Mucosa of stomach (tissue), 1 donor: Measurements from ENCODE around the gene CES5A.
"Not testable (repeated sequence)": the region's sequence is repeated elsewhere in the genome, so short reads cannot be mapped to it uniquely, and the experiment has no call there.

Experiments
- H3K27me3 ChIP-seq: one replicate; pipeline ENCODE4 v1.7.0; 2013; ENCODE audit warnings: mild to moderate bottlenecking, low read length; ENCODE audit not compliant: control insufficient read depth, insufficient read depth
- H3K36me3 ChIP-seq: one replicate; pipeline ENCODE4 v1.7.0; 2013; ENCODE audit warnings: low read length; ENCODE audit not compliant: control insufficient read depth, insufficient read depth
- H3K4me1 ChIP-seq: one replicate; pipeline ENCODE4 v1.7.0; 2013; ENCODE audit warnings: mild to moderate bottlenecking, low read length; ENCODE audit not compliant: control insufficient read depth, insufficient read depth
- H3K4me3 ChIP-seq: one replicate; pipeline ENCODE4 v1.7.0; 2013; ENCODE audit warnings: low read length
- H3K9ac ChIP-seq: one replicate; pipeline ENCODE4 v1.7.0; 2013; ENCODE audit warnings: mild to moderate bottlenecking, low read length, moderate library complexity
- H3K9me3 ChIP-seq: one replicate; pipeline ENCODE4 v1.7.0; 2013; ENCODE audit warnings: mild to moderate bottlenecking, low read length, moderate library complexity; ENCODE audit not compliant: control insufficient read depth
- donor health status: Pancreatic carcinoma.

The CES5A gene

DNA sequence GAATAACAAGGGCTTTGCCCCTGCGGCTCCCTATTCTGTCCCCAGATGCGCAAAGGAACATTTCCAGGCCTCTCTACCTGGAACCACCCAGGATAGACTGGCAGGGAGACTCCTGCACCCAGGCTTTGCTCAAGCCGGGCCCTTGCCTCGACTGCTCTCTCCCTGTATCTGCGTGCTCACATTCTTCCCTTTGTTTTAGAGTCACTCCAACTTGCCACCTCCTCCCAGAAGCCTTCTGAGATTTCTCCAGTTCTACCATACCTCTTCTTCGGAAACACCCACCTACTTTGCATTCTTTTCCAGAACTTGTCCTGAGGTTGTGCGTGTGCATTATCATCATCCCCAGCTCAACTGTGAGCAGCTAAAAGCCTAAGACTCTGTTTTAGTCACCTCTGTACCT lies 3.0 kb downstream of the CES5A start:
- Histone ChIP-seq H3K27me3 (no peaks in the 10 kb centered on the region), H3K9ac (no peak overlapping the region), H3K9me3 (no peaks in the 10 kb centered on the region), H3K4me1 (no peaks in the 10 kb centered on the region), H3K36me3 (no peaks in the 10 kb centered on the region), H3K4me3 (no peak overlapping the region)

DNA sequence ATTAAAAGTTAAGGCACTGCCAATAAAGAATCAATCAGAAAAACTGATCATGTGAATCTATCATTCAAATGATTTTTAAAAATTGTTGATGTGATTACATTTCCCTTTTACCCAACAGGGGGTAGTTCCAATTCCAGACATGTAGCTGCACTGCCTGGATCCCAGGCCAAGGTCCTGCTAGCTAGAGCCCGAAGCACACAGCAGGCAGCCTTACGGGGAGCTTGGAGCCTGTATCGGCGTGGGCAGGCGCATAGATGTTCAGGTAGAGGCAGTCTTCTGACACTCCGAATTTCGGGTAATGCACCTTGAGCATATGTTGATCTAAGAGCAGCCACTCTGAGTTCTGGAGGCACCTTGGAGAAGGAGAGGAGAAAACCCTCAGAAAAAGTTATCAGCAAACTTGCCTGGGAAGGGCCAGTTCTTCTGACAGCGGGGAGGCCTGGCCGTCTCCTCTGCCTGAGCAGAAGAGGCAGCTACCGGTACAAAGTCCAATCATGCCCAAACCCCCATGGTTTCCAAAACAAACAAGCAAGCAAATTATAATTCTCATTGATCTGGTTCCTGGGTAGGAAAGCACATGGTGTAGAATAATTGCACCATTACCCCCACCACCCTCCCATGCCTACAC lies 3.6 kb downstream of the CES5A start:
- H3K4me1 ChIP-seq: no peaks in the 10 kb centered on the region
- H3K27me3 ChIP-seq: no peaks in the 10 kb centered on the region
- no peak overlapping the region for H3K4me3 ChIP-seq
- H3K9ac ChIP-seq: no peak overlapping the region
- no peaks in the 10 kb centered on the region for H3K9me3 ChIP-seq
- H3K36me3 ChIP-seq: no peaks in the 10 kb centered on the region

DNA sequence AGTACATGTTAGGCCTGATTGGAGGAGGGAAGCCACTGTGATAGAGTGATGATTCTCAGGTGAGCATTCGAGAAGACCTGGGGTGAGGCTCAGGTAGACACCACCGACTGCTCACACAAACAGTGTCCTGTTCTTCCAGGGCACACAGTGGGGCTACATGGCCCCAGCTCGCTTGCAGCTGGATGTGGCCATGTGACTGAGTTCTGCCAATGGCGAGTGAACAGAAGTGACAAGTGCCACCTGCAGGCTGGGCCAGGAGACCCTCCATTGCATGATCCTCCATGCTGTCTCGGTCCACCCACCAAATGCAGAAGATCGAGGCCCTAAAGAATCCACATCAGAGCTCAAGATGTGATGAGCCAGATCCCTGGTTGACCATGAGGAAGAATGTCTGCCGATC lies 6.2 kb downstream of the CES5A start:
- no peaks in the 10 kb centered on the region for H3K9me3 ChIP-seq
- no peaks in the 10 kb centered on the region for H3K27me3 ChIP-seq
- no peak overlapping the region for H3K4me3 ChIP-seq
- no peaks in the 10 kb centered on the region for H3K4me1 ChIP-seq
- H3K36me3 ChIP-seq: no peaks in the 10 kb centered on the region
- no peak overlapping the region for H3K9ac ChIP-seq

DNA sequence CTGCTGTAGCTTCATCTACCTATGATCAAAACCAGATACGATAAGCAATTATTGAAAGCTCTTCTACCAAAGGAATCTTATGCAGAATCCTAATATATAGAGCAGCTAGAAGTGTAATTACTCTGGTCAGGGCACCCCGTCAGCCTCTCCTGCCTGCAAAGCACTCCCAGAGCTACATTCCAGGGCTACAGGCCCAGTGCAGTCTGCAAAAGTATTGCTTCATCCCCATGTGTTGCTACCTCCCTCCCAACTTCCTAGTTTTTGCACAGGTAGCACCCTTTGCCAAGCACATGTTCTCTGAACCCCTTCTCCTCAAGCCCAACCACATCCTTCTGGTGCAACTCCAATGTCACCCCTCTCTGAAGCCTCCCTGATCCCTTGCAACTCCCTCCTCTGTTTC lies 7.0 kb downstream of the CES5A start:
- no peaks in the 10 kb centered on the region for H3K4me1 ChIP-seq
- no peaks in the 10 kb centered on the region for H3K27me3 ChIP-seq
- no peak overlapping the region for H3K4me3 ChIP-seq
- H3K9me3 ChIP-seq: no peaks in the 10 kb centered on the region
- H3K36me3 ChIP-seq: no peaks in the 10 kb centered on the region
- no peak overlapping the region for H3K9ac ChIP-seq

DNA sequence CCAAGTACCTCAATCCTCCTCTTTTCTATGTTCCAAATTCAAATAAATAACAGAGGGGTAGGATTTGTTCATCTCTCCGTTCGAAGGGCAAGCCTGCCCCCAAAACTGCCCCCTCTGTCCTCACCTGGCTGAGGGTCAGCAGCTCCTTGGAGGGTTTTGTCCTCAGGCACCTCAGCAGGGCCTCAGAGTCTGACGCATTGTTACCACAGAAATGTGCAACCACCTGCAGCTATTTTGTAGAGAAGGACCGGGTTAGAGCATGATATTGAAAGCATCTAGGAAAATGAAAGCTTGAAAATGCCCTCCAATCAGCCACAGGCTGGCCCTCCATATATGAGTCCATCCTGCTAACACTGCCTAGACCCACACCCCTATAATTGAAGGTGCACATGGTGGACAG lies 13.9 kb downstream of the CES5A start:
- Histone ChIP-seq H3K27me3 (no peaks in the 10 kb centered on the region), H3K9me3 (no peaks in the 10 kb centered on the region), H3K4me1 (no peaks in the 10 kb centered on the region), H3K36me3 (no peaks in the 10 kb centered on the region), H3K9ac (no peak overlapping the region), H3K4me3 (no peak overlapping the region)

DNA sequence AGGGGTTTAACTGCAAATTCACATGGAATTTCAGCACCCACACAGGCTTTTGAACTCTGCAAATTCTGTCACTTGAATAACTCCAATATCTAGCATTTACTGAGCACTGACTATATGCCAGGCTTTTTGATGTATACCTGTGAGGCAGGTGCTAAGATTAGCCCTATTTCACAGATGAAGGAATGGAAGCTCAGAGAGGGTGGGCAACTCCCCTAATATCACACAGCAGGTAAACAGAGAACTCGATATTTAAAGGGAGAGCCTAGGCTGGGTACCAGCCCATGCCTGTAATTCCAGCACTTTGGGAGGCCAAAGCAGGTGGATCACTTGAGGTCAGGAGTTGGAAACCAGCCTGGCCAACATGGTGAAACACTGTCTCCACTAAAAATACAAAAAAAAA lies 17.5 kb downstream of the CES5A start:
- H3K4me1 ChIP-seq, H3K36me3 ChIP-seq, H3K9ac ChIP-seq, H3K27me3 ChIP-seq, H3K4me3 ChIP-seq, H3K9me3 ChIP-seq: not testable (repeated sequence)

DNA sequence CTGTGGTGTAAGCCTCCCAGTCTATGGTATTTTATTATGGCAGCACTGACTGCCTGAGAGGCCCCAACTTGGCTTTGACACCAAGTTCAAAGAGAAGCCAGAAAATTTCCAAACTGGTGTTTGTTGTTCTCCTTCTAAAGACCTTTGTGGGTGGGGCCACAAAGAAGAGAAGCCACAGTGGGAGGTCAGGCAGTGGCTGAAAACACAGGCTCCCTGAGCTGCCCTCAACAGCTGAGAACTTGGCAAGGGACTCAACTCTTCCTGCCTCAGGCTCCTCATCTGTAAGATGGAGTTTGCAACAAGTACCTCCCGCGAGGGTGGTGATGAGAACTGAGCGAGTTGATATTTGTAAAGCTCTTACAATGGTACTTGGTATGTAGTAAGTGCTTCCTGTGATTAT lies 18.2 kb downstream of the CES5A start:
- H3K9ac ChIP-seq: no peak overlapping the region
- H3K4me1 ChIP-seq: no peaks in the 10 kb centered on the region
- H3K36me3 ChIP-seq: no peaks in the 10 kb centered on the region
- no peak overlapping the region for H3K4me3 ChIP-seq
- H3K27me3 ChIP-seq: no peaks in the 10 kb centered on the region
- H3K9me3 ChIP-seq: no peaks in the 10 kb centered on the region

DNA sequence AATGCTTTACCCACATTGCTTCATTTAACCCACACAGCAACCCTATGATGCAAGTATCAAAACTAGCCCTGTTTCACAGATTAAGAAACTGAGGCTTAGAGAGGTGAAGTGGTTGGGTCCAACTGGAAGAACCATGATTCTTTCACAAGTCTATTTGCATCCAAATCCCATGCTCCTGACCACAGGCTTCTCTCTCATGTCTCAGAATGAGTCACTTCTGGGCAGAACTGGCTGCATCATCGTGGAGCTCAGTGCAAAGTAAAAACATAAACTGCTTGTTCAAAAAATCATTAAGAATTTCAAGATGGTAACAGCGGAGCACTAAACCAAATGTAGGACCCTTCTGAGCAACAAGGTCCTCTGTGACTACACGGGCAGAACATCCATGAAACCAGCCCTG lies 22.1 kb downstream of the CES5A start:
- no peaks in the 10 kb centered on the region for H3K9me3 ChIP-seq
- no peak overlapping the region for H3K9ac ChIP-seq
- no peak overlapping the region for H3K4me3 ChIP-seq
- no peaks in the 10 kb centered on the region for H3K36me3 ChIP-seq
- no peaks in the 10 kb centered on the region for H3K4me1 ChIP-seq
- no peaks in the 10 kb centered on the region for H3K27me3 ChIP-seq

DNA sequence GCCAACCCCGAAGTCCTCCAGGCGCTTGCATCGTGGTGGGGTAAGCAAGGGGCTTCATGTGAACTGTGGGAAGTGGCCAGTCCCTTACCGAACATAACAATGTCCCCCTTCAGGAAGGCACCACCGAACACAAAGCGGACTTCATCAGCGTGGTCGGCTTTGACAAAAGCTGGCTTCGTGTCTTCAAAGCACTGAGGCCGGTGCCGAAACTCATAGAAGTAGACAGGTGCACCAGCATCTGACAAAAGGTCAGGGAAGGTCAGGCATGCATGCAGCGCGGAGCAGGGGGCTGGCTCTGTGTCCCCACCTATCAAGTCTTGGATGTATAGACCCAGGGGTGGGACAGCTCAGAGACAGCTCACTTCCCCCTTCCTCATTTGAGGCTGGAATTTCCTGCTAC lies 25.6 kb downstream of the CES5A start:
- H3K4me3 ChIP-seq: no peak overlapping the region
- H3K4me1 ChIP-seq: no peaks in the 10 kb centered on the region
- no peaks in the 10 kb centered on the region for H3K9me3 ChIP-seq
- H3K27me3 ChIP-seq: peaks cover 3% of the 10 kb centered on the region
- H3K36me3 ChIP-seq: no peaks in the 10 kb centered on the region
- H3K9ac ChIP-seq: no peak overlapping the region

DNA sequence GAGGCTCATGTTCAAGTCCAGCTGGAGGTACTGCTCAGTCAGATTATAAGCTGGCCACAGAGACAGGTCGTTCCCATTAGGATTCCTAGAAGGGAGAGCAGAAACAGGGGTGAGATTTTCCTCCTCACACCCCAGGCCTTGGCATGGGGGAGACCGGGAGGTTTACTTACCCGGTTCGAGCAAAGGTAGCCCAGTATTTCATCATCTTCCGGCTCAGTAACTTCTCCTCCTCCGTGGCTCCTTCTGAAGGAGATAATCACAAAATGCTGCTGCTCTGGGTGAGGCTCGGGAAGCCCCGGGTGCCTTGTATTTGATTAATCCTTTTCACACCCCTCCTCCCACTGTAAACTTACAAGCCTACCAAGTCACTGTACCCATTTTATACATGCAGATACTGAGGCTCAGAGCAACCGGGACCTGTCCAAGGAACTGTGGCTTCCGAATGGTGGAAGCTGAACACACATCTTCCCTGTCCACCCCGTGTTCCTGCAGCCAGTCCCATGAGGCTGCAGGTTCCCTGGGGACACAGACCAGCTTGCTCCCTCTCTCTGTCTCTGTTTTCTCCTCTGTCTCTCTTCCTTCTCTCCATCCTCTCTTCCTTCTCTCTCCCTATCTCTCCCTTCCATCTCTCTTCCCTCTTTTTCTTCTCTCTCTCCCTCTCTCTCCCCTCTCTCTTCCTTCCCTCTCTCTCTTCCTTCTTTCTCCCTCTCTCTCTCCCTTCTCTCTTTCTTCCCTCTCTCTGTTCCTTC lies 28.4 kb downstream of the CES5A start:
- Histone ChIP-seq H3K36me3 (no peaks in the 10 kb centered on the region), H3K9ac (no peak overlapping the region), H3K4me1 (no peaks in the 10 kb centered on the region), H3K27me3 (peaks cover 7% of the 10 kb centered on the region), H3K4me3 (no peak overlapping the region), H3K9me3 (no peaks in the 10 kb centered on the region)

DNA sequence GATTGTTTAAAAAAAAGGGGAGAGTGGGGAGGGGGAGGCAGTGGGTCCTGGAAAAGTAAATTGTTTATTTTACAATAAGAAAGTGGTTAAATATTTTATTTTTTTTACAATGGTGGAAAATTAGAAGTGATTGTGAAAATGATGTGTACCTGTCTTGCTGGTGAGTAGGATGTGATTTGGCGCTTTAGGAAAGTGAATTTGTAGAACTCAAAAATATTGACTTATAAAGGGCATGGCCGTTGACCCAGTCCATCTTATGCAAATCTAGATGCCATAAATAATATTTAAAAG lies 32.1 kb downstream of the CES5A start:
- no peaks in the 10 kb centered on the region for H3K36me3 ChIP-seq
- no peaks in the 10 kb centered on the region for H3K9me3 ChIP-seq
- H3K9ac ChIP-seq: no peak overlapping the region
- no peak overlapping the region for H3K4me3 ChIP-seq
- no peaks in the 10 kb centered on the region for H3K4me1 ChIP-seq
- peaks cover 7% of the 10 kb centered on the region for H3K27me3 ChIP-seq

DNA sequence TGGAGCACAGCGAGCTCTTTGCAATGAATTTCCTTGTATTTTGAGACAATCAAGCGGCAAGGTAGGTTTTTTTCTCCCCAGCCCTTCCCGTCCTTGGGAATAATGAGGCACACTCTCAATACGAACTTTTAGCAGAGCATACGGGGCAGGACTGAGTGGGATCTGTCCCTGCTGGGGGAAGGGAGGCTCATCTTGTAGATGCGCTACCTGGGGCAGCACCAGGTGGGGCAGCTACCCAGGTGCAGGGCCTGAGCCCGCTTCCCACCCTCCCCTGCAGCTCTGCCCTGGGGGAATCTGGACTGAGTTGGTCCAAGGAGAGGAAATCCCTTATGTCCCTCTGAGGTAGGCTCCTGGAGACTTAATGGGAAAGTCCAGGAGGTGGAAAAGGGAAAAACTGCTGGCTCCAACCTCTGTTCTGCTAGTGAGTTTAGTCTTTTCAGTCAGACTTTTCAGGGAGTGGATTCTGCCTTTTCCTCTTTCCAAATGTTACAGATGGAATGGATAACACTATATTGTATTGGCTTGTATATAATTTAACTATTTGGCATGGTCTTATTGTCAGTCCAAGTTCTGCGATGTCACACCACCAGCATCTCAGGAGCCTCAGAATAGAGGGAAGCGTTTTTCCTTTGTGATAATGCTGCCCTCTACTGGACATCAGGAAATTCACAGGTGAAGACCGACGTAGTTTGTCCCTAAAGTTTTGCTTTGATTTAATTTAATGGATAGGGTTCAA lies 32.6 kb downstream of the CES5A start:
- H3K9ac ChIP-seq: no peak overlapping the region
- no peak overlapping the region for H3K4me3 ChIP-seq
- peaks cover 7% of the 10 kb centered on the region for H3K27me3 ChIP-seq
- no peaks in the 10 kb centered on the region for H3K9me3 ChIP-seq
- H3K36me3 ChIP-seq: no peaks in the 10 kb centered on the region
- H3K4me1 ChIP-seq: no peaks in the 10 kb centered on the region
